ENCODE results near the gene ELAVL4. TPM values are rescaled to one million over a fixed set of nuclear protein-coding genes. Genes with fewer than 3 reads are reported as not detected.

Gene ELAVL4
- total and polyA plus RNA-seq, 9 of the 15 experiments (the other 6 are each of a cell fraction or from before 2014, with no cell fraction given), result not detected

GRCh38 chr1:50110656-50111055 lies 1.9 kb downstream of the ELAVL4 start:
- H3K27me3 ChIP-seq (ENCODE audit: control insufficient read depth in 2 of 2, insufficient read depth in 2 of 2, low read length in 2 of 2), result no peaks in the 10 kb centered on the region
- no peak for DNase-seq (ENCODE audit: extremely low read depth in 1 of 4, low spot score in 3 of 4)
- no peak overlapping the region for H3K9ac ChIP-seq (ENCODE audit: insufficient read depth in 1 of 2, low read depth in 2 of 2, low read length in 2 of 2)
- no peaks in the 10 kb centered on the region for H3K4me1 ChIP-seq (replicated peaks in 1 of 2; ENCODE audit: control insufficient read depth in 2 of 2, insufficient read depth in 2 of 2, low read length in 2 of 2)
- H3K9me3 ChIP-seq (replicated peaks; ENCODE audit: control insufficient read depth, insufficient read depth, low read depth, low read length), result no peaks in the 10 kb centered on the region
- ChIA-PET CTCF (ENCODE audit: low intra/inter-chr PET ratio) (no interaction called here), POLR2A (no interaction called here)
- H2AFZ ChIP-seq (ENCODE audit: low read depth, low read length), result no peak overlapping the region
- no peak overlapping the region for H3K4me2 ChIP-seq (ENCODE audit: insufficient read depth, low read length)
- no peaks in the 10 kb centered on the region for H4K20me1 ChIP-seq (replicated peaks; ENCODE audit: control insufficient read depth, insufficient read depth, low read length)
- in situ Hi-C loops (cut with MboI) (no loop called here), intact Hi-C loops (cut with micrococcal nuclease) (no loop called here)
- H3K4me3 ChIP-seq, result no peak overlapping the region
- no peak for FAIRE-seq
- under 1% methylated on average over 7 of the region's 7 CpGs for WGBS (ENCODE audit: insufficient coverage, low coverage, missing lambda C conversion rate)
- H3K79me2 ChIP-seq (ENCODE audit: control insufficient read depth, insufficient read depth, low read length), result no peaks in the 10 kb centered on the region
- H3K27ac ChIP-seq (ENCODE audit: extremely low read depth, low read depth, low read length), result no peak overlapping the region
- H3K36me3 ChIP-seq (ENCODE audit: control insufficient read depth, insufficient read depth, low read length), result no peaks in the 10 kb centered on the region
- TF ChIP-seq TAF7 (tag; IDR thresholded peaks at IDR 0.05), result no peak
- no peak for TF ChIP-seq GTF2A2 (tag; IDR thresholded peaks at IDR 0.05)
- BruUV-seq (replicated peaks), result no TSS peak
- no peak for ATAC-seq
- no peaks in the 10 kb centered on the region for H3K9me1 ChIP-seq (ENCODE audit: control insufficient read depth, insufficient read depth, low read length)

- POLR2A ChIA-PET, result no interaction called here
- Histone ChIP-seq H2AFZ (ENCODE audit: low read depth, low read length) (no peak overlapping the region), H3K27me3 (ENCODE audit: control insufficient read depth in 2 of 2, insufficient read depth in 2 of 2, low read length in 2 of 2) (no peaks in the 10 kb centered on the region), H3K36me3 (ENCODE audit: control insufficient read depth, insufficient read depth, low read length) (no peaks in the 10 kb centered on the region), H3K79me2 (ENCODE audit: control insufficient read depth, insufficient read depth, low read length) (no peaks in the 10 kb centered on the region), H3K4me2 (ENCODE audit: insufficient read depth, low read length) (no peak overlapping the region), H3K9me3 (replicated peaks; ENCODE audit: control insufficient read depth, insufficient read depth, low read depth, low read length) (no peaks in the 10 kb centered on the region), H3K27ac (ENCODE audit: extremely low read depth, low read depth, low read length) (no peak overlapping the region), H3K9ac (ENCODE audit: insufficient read depth in 1 of 2, low read depth in 2 of 2, low read length in 2 of 2) (no peak overlapping the region), H3K4me3 (no peak overlapping the region), H3K4me1 (replicated peaks in 1 of 2; ENCODE audit: control insufficient read depth in 2 of 2, insufficient read depth in 2 of 2, low read length in 2 of 2) (no peaks in the 10 kb centered on the region), H4K20me1 (replicated peaks; ENCODE audit: control insufficient read depth, insufficient read depth, low read length) (no peaks in the 10 kb centered on the region), H3K9me1 (ENCODE audit: control insufficient read depth, insufficient read depth, low read length) (no peaks in the 10 kb centered on the region)
- in situ Hi-C loops (cut with MboI), result no loop called here
- DNase-seq (ENCODE audit: extremely low read depth in 1 of 4, low spot score in 3 of 4) (no peak), FAIRE-seq (no peak), ATAC-seq (no peak)
- BruUV-seq (replicated peaks), result no TSS peak
- CTCF ChIA-PET (ENCODE audit: low intra/inter-chr PET ratio), result no interaction called here
- WGBS (ENCODE audit: insufficient coverage, low coverage, missing lambda C conversion rate), result 0% methylated on average over 3 of the region's 3 CpGs
- intact Hi-C loops (cut with micrococcal nuclease), result no loop called here
- TF ChIP-seq ZSCAN29 (IDR thresholded peaks at IDR 0.05), result no peak
- no peak for TF ChIP-seq CHD1 (IDR thresholded peaks at IDR 0.05; ENCODE audit: low read length)
- TF ChIP-seq TBP (optimal IDR thresholded peaks at IDR 0.05; ENCODE audit: low read depth, low read length), result no peak
- TF ChIP-seq ZNF140 (CRISPR knock-in tag; IDR thresholded peaks at IDR 0.05), result no peak
- TF ChIP-seq SP2 (IDR thresholded peaks at IDR 0.05; ENCODE audit: extremely low read depth, low read depth, low read length, poor library complexity, severe bottlenecking), result no peak
- TF ChIP-seq FOXM1 (IDR thresholded peaks at IDR 0.05; ENCODE audit: low read depth), result no peak
- no peak for TF ChIP-seq FOXM1 (CRISPR knock-in tag; IDR thresholded peaks at IDR 0.05; ENCODE audit: low read depth)
- no peak for TF ChIP-seq BRCA1 (IDR thresholded peaks at IDR 0.05)
- no peak for TF ChIP-seq BRCA1 (CRISPR knock-in tag; IDR thresholded peaks at IDR 0.05)
- no peak for TF ChIP-seq NFIX (CRISPR knock-in tag; IDR thresholded peaks at IDR 0.05; ENCODE audit: low read depth)
- no peak for TF ChIP-seq MTF1 (CRISPR knock-in tag; IDR thresholded peaks at IDR 0.05; ENCODE audit: borderline replicate concordance)
- TF ChIP-seq, protein P1, sequence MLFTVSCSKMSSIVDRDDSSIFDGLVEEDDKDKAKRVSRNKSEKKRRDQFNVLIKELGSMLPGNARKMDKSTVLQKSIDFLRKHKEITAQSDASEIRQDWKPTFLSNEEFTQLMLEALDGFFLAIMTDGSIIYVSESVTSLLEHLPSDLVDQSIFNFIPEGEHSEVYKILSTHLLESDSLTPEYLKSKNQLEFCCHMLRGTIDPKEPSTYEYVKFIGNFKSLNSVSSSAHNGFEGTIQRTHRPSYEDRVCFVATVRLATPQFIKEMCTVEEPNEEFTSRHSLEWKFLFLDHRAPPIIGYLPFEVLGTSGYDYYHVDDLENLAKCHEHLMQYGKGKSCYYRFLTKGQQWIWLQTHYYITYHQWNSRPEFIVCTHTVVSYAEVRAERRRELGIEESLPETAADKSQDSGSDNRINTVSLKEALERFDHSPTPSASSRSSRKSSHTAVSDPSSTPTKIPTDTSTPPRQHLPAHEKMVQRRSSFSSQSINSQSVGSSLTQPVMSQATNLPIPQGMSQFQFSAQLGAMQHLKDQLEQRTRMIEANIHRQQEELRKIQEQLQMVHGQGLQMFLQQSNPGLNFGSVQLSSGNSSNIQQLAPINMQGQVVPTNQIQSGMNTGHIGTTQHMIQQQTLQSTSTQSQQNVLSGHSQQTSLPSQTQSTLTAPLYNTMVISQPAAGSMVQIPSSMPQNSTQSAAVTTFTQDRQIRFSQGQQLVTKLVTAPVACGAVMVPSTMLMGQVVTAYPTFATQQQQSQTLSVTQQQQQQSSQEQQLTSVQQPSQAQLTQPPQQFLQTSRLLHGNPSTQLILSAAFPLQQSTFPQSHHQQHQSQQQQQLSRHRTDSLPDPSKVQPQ (CRISPR knock-in tag; IDR thresholded peaks at IDR 0.05; ENCODE audit: borderline replicate concordance), result no peak
- no peak for TF ChIP-seq LARP7 (IDR thresholded peaks at IDR 0.05)
- no peak for TF ChIP-seq TAF7 (tag; IDR thresholded peaks at IDR 0.05)
- TF ChIP-seq CHCHD3 (CRISPR knock-in tag; IDR thresholded peaks at IDR 0.05), result no peak
- TF ChIP-seq BCL6 (CRISPR knock-in tag; IDR thresholded peaks at IDR 0.05), result no peak
- no peak for TF ChIP-seq ETV5 (CRISPR knock-in tag; IDR thresholded peaks at IDR 0.05; ENCODE audit: low read depth)
- TF ChIP-seq NR2F6 (CRISPR knock-in tag; IDR thresholded peaks at IDR 0.05), result no peak
Measured at GRCh38 chr1:50111503-50111902, 2.8 kb downstream of the ELAVL4 start.
